Measurements from ENCODE around the gene COX4I2. TPM values are rescaled to one million over a fixed set of nuclear protein-coding genes. Genes with fewer than 3 reads are reported as not detected.

Gene COX4I2
- total RNA-seq (2021; ENCODE audit: unreplicated experiment) (not detected), Bru-seq, nascent RNA (not detected), BruChase-seq, experiment 1, labeled RNA remaining after a 2-hour chase (percentile 14 among the genes with signal in this experiment), BruChase-seq, experiment 2, labeled RNA remaining after a 6-hour chase (percentile 18 among the genes with signal in this experiment)
- not detected for polyA plus RNA-seq (2012; ENCODE audit: insufficient read length)
- long read RNA-seq, result 0 reads

DNA sequence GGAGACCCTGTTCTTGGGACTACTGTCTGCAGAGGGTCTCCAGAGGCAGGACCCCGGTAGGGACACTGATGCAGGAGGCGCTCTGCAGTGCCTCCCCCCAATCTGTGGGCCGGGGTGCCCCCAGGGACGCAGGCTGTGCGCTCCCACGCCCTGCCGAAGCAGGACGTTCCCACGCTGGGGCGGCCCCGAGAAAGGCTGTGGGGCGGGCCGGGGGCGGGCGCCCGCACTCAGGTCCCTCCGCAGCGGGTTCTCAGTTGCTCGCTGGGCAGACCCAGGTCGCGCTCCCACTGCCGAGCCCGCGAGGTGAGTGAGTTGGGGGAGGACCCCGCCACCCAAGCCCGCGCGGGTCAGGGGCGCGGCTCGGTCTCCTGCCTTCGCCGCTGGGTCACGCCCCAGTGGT is at the start of gene COX4I2:
TSS of gene COX4I2 (plus strand) at position 253 of the 400 bp plus-strand sequence. CDS start 1,106 bp downstream, outside the sequence.
- ATAC-seq (no peak), DNase-seq (ENCODE audit: low read depth, low spot score) (no peak)
- Histone ChIP-seq H3K4me3 (ENCODE audit: low read depth in 2 of 2, low read length in 2 of 2) (no peak within 1 kb of the TSS), H3K27me3 (ENCODE audit: control insufficient read depth, insufficient read depth, low read length) (no peaks in the 10 kb centered on the region), H3K4me1 (ENCODE audit: control insufficient read depth, insufficient read depth, low read length) (no peaks in the 10 kb centered on the region), H3K27ac (ENCODE audit: low read length) (no peak within 1 kb of the TSS), H3K36me3 (ENCODE audit: control insufficient read depth, insufficient read depth, low read length) (no peaks in the 10 kb centered on the region), H3K9me3 (ENCODE audit: control insufficient read depth, insufficient read depth, low read depth, low read length) (no peaks in the 10 kb centered on the region)
- ChIA-PET CTCF (interaction anchor here (0.7 kb wide), 1 partner anchor 76 kb away, joined by 14 read pairs; no protein-coding TSS in a partner anchor), POLR2A (no interaction called here)
- no TSS peak for BruUV-seq (replicated peaks)
- no peak for TF ChIP-seq TCF7L2 (IDR thresholded peaks at IDR 0.05; ENCODE audit: low read depth, low read length)
- TF ChIP-seq, protein P1, sequence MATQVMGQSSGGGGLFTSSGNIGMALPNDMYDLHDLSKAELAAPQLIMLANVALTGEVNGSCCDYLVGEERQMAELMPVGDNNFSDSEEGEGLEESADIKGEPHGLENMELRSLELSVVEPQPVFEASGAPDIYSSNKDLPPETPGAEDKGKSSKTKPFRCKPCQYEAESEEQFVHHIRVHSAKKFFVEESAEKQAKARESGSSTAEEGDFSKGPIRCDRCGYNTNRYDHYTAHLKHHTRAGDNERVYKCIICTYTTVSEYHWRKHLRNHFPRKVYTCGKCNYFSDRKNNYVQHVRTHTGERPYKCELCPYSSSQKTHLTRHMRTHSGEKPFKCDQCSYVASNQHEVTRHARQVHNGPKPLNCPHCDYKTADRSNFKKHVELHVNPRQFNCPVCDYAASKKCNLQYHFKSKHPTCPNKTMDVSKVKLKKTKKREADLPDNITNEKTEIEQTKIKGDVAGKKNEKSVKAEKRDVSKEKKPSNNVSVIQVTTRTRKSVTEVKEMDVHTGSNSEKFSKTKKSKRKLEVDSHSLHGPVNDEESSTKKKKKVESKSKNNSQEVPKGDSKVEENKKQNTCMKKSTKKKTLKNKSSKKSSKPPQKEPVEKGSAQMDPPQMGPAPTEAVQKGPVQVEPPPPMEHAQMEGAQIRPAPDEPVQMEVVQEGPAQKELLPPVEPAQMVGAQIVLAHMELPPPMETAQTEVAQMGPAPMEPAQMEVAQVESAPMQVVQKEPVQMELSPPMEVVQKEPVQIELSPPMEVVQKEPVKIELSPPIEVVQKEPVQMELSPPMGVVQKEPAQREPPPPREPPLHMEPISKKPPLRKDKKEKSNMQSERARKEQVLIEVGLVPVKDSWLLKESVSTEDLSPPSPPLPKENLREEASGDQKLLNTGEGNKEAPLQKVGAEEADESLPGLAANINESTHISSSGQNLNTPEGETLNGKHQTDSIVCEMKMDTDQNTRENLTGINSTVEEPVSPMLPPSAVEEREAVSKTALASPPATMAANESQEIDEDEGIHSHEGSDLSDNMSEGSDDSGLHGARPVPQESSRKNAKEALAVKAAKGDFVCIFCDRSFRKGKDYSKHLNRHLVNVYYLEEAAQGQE (IDR thresholded peaks at IDR 0.05; ENCODE audit: insufficient read depth in 1 of 2, low read depth in 2 of 2, low read length in 1 of 2), result no peak
- TF ChIP-seq, protein P2, sequence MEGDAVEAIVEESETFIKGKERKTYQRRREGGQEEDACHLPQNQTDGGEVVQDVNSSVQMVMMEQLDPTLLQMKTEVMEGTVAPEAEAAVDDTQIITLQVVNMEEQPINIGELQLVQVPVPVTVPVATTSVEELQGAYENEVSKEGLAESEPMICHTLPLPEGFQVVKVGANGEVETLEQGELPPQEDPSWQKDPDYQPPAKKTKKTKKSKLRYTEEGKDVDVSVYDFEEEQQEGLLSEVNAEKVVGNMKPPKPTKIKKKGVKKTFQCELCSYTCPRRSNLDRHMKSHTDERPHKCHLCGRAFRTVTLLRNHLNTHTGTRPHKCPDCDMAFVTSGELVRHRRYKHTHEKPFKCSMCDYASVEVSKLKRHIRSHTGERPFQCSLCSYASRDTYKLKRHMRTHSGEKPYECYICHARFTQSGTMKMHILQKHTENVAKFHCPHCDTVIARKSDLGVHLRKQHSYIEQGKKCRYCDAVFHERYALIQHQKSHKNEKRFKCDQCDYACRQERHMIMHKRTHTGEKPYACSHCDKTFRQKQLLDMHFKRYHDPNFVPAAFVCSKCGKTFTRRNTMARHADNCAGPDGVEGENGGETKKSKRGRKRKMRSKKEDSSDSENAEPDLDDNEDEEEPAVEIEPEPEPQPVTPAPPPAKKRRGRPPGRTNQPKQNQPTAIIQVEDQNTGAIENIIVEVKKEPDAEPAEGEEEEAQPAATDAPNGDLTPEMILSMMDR (IDR thresholded peaks at IDR 0.05), result no peak
- TF ChIP-seq SIN3A (IDR thresholded peaks at IDR 0.05; ENCODE audit: borderline replicate concordance, insufficient read depth, low read depth, low read length), result no peak
- no peak for TF ChIP-seq POLR2AphosphoS5 (IDR thresholded peaks at IDR 0.05; ENCODE audit: low read depth, low read length)
- in situ Hi-C loops (cut with HindIII; ENCODE audit: low pct_unique_long_range_greater_than_20kb, low sequenced_read_pairs) (no loop called here), intact Hi-C loops (cut with micrococcal nuclease; ENCODE audit: unreplicated experiment) (loop anchor here (10.0 kb wide), 1 partner anchor 557 kb away; no protein-coding TSS in a partner anchor)

DNA sequence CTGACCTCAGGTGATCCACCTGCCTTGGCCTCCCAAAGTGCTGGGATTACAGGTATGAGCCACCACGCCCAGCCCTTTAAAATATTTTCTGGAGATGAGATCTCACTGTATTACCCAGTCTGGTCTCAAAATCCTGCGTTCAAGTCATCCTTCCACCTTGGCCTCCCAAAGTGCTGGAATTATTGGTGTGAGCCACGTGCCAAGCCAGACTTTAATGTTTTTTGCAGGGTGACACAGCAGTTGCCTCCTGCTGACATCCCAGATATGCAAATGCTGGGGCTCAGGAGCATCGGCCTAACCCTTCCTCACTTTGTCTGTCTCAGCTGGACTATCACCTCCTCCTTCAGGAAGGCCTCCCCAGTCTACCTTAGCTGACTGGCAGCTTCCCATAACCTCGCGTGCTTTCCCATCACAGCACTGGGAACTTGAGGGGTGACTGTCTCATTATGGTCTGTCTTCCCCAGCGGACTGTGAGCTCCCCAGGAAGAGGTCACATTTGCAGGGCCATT is 46.9 kb upstream of the COX4I2 start:
- DNase-seq (ENCODE audit: low read depth, low spot score) (no peak), ATAC-seq (no peak)
- intact Hi-C loops (cut with micrococcal nuclease; ENCODE audit: unreplicated experiment), result no loop called here
- H3K36me3 ChIP-seq (ENCODE audit: control insufficient read depth, insufficient read depth, low read length), result no peaks in the 10 kb centered on the region
- peak overlapping the region; percentile 97 for H3K27ac ChIP-seq (ENCODE audit: low read length)
- ChIA-PET POLR2A (interaction anchor here (0.5 to 1.9 kb wide), 4 partner anchors 9 to 127 kb away, joined by 3 to 19 read pairs (median 6); partner anchors contain the start of gene ID1), CTCF (interaction anchor here (0.8 to 3.8 kb wide), 3 partner anchors 21 to 30 kb away, joined by 4 to 28 read pairs (median 5); no protein-coding TSS in a partner anchor)
- in situ Hi-C loops (cut with HindIII; ENCODE audit: low pct_unique_long_range_greater_than_20kb, low sequenced_read_pairs), result no loop called here
- peaks cover 53% of the 10 kb centered on the region for H3K4me1 ChIP-seq (ENCODE audit: control insufficient read depth, insufficient read depth, low read length)
- no peak for TF ChIP-seq TCF7L2 (IDR thresholded peaks at IDR 0.05; ENCODE audit: low read depth, low read length)
- TF ChIP-seq, protein P2 (IDR thresholded peaks at IDR 0.05), result no peak
- no peak for TF ChIP-seq POLR2AphosphoS5 (IDR thresholded peaks at IDR 0.05; ENCODE audit: low read depth, low read length)
- no peak for TF ChIP-seq SIN3A (IDR thresholded peaks at IDR 0.05; ENCODE audit: borderline replicate concordance, insufficient read depth, low read depth, low read length)
- TF ChIP-seq, protein P1 (IDR thresholded peaks at IDR 0.05; ENCODE audit: insufficient read depth in 1 of 2, low read depth in 2 of 2, low read length in 1 of 2), result no peak
- H3K27me3 ChIP-seq (ENCODE audit: control insufficient read depth, insufficient read depth, low read length), result no peaks in the 10 kb centered on the region
- no peak overlapping the region for H3K4me3 ChIP-seq (ENCODE audit: low read depth in 2 of 2, low read length in 2 of 2)
- no peaks in the 10 kb centered on the region for H3K9me3 ChIP-seq (ENCODE audit: control insufficient read depth, insufficient read depth, low read depth, low read length)
- BruUV-seq (replicated peaks), result no TSS peak

Data from Panc1 (cell line).